GM19238 (cell line): ENCODE data around the gene SNUPN.
"Not testable (repeated sequence)": the region's sequence is repeated elsewhere in the genome, so short reads cannot be mapped to it uniquely, and the experiment has no call there.

Experiments
- DNase-seq: peaks from one replicate; pipeline ENCODE4 v3.0.0; 2011; ENCODE audit warnings: low spot score; ENCODE audit not compliant: insufficient read length

Gene SNUPN

DNA sequence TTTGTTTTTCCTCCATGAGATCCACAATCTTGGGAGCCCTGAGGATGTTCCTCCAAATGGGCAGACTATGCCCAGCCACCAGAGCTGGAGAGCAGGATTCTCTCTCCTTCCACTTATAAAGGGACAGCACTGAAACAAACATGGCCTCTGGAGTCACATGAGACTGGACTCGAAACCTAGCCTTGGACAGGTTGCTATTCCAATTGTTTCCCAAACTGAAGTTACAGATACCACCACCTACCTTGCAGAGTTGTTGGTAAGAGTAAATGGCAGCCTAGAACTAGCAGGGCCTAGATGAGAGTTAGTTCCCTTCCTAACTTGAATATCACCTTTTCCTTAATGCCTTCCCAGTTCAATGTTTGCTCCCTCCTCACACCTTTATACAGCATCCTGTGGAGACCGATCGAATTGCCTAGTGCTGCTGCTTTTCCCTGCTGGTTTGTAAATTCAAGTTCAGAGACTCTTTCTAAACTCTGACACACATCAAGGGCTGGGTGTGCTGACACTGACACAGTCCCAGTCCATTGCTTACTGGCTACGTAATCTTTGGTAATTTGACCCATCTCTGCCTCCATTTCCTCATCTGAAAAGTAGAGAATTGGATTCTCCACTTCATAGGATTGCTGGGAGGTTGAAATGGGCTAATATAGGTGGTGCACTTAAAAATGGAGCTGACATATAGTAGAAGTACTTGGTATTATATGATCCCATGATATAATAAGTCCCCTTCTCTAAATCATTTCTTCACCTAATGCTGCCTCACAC is 11.9 kb upstream of the SNUPN start:
- no peak for DNase-seq

DNA sequence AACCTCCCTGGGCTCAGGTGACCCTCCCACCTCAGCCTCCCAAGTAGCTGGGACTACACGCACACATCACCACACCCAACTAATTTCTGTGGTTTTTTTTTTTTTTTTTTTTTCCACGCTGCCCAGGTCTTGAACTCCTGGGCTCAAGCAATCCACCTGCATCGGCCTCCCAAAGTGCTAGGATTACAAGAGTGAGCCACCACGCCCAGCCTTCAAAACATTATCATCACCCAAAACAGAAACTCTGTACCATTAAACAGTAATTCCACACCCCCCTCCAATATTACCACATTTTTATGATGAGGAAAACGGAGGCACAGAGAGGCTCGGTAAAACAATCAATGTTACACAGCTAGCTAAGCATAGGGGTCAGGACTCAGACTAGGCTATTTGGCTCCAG is 10.5 kb upstream of the SNUPN start:
- DNase-seq: no peak

DNA sequence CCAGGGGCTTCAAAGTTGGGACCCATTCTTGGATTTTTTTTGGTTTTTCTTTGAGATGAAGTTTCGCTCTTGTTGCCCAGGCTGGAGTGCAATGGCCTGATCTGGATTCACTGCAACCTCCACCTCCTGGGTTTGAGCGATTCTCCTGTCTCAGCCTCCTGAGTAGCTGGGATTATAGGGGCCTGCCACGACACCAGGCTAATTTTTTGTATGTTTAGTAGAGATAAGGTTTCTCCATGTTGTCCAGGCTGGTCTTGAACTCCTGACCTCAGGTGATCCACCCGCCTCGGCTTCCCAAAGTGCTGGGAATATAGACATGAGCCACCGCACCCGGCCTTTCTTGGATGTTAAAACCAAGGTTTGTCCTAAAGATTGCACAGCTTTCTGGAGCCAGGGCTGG is 8.4 kb upstream of the SNUPN start:
- DNase-seq: not testable (repeated sequence)

DNA sequence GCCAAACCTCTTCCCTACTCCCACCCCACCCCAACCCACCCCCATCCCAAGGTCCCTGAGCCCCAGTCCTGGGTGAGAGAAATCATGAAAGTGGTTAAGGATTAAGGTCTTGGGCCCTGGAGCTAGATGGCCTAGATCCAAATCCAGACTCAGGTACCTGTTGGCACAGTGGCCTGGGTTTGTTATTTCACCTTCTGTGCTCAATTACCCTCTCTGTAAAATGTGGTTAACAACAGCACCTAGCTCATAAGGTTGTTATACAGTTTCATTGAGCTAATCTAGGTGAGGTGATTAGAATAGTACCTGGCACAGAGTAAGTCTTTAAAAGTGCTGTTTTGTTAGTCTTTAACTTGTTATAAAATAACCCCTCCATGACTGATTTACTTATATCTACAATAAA is 6.4 kb upstream of the SNUPN start:
- no peak for DNase-seq

DNA sequence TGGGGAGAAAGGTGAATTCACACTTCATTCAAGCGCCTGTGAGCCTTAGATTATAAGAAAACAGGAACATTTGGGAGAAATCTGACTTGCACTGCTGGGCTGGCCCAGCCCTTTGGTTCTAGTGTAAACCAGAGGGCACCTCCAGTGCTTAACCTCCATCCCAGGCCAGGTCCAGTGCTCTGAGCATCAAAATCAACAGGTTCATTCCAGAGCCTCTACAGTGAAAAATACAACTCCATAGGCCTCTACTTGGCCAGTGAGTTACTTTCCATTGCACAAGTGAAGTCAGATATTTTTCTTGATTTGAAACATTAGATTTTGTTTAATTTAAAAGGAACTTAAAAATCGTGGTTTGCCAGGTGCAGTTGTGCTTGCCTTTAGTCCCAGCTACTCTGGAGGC is 3.0 kb downstream of the SNUPN start:
- DNase-seq: no peak

DNA sequence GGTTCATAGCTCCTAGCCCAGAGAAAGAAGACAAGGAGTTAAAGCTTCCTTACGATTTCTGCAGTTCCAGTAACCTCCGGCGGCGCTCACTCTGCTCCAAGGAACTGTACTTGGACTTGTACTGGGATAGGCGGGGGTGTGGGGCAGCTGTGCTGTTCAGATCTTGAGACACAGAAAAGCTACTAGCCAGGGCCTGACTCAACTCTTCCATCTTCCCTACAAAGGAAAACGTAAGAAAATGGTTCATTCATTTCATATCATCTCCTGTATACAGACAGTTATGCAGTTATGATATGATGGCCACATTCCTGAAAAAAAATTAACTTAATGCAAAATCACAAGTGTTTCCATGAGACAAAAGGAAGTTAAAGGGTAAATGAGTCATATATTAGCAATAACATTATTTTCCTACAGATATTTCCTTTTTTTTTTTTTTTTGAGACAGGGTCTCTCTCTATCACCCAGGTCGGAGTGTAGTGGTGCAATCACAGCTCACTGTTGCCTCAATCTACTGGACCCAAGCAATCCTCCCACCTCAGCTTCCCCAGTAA is 4.6 kb downstream of the SNUPN start:
- DNase-seq: no peak

DNA sequence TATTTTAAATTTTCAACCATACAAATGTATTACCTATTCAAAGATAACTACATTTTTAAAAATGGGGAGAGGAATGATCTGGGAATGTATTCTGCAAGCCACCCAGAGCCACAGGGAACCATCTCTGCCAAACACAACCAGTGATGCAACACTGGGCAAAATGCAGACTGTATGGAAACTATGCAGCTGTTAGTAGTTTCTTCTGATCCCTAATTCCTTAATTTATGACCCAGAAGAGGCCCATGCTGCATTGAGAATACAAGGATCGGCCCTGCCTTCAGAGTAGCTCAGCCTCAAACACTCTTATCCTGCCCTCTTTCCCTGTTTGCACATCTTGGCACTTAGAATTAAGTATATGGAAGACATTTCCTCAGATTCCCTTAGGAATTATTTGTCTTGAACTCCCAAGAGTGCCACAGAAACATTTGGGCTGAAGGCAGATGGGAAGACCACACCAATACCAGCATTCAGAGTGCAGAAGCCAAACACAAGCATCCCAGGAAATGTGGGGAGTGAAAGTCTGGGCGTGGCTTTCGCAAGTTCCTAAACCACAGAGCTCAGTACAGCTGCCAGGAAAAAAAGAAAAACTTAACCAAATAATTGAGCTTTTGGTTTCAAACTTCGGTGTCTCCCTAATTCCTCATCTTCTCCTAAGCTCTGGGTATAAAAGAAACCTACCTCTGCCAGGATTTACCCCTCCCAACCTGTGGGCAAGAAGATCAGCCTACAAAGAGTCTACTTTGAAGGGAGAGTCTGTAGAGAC is 5.3 kb downstream of the SNUPN start:
- no peak for DNase-seq

DNA sequence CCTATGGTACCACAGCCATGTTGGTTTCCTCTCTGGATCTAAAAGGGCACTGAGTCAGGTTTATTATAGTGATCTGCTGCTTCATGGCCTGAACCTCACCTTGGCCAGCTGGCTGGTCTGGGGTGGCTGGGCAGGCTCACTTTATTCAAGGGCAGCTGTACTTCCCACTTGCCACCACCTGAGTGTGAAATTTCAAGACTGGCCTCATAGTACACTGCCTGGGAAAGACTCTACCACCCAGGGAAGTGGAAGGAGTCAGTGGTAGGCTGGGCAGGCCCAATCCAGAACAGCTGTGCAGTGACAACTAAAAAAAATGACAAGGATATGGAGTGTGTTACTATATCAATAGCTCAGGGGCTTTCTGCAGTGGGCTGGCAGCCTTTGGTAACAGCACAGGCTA is 8.8 kb downstream of the SNUPN start:
- no peak for DNase-seq

DNA sequence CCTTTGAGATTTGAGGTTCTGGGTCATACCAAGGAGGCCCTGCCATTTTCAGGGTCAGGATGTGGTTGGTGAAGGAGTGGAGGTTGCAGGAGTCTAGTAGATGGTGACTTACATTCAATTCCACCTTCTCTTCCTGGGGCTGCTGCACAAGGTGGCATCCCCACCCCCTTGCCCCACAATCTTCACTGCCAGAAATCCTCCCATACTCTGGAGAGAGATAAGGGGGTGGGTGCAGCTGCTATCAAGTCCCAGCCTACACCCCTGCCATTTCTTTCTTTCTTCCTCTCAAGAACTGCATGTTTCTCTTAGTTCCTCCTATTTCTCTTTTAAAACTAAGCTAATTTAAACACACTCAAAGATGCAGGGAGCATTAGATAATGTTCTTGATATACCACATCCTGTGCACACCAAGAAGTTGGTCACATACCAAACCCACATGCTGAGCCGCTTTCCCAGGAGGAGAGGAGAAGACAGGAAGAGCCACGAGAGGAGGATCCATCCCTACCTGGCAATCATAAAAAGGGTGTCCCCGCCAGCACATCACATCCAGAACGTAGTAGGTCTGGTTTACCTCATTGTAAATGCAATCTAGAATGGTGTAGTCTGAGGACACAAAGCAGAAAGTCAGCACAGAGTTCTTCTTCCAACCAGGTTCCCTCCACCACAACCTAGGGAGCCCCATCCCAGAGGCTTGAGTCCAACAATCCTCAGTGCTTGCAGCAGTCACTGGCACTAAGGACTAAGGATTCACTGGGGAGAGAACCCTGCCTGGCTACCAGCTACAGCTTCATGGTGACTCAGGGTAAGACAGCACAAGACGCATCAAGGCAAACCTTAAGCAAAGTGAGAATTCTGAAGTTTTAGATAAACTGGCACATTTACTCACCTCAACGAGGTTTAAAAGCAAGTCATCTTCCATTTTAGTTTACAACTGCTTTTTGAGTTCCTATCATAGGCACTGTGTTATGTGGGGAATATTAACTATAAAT is 18.5 kb downstream of the SNUPN start:
- DNase-seq: no peak

DNA sequence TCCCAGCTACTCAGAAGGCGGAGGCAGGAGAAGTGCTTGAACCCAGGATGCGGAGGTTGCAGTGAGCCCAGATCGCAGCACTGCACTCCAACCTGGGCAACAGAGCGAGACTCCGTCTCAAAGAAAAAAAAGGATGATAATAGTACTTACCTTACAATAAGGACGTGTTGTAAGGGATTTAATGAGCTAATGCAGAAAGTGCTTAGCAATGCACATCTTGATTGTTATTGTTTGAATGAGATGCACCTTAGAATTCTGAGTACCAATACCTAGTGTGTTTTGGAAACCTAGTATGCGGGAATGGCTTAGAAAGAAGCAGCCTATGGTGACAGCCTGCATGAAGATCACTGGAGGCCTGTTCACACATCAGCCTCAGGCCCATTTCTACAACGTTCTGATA is 19.5 kb downstream of the SNUPN start:
- DNase-seq: no peak

DNA sequence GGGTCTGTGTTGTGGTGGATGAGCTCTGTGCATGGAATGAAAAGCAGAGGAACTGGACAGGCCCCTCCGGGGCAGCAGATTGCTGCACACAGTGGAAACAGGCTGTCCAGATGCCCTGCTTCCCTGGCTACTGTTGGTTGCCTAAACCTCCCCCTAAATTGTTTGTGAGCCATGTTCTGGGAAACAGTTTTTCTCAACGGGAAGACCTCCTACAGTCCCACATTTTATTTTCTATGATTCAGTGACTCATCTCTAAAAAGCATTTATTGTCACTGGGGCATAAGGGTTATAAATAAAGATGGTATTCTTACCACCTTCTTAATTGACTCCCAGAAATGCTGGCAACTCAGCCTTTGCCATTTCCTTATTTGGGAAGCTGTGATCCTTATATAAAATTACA is 26.1 kb downstream of the SNUPN start:
- DNase-seq: no peak

DNA sequence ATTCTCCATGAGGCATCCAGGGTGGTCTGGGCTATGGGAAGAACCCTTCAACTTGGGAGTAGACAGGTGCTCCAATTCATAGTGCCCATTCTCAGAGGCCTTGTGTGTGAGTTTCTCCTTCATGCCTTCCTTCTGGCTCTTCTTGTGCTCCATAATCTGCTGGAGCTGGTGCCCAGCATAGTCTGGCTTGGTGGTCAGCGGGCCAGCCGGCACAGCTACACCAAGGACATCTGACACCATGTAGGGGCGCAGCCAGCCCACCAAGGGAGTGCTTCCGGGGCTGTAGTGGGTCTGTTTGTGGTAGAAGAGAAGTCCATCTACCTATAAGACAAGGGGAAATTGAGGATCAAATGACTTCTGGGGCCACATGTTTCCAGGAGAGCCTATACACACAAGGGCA is 27.2 kb downstream of the SNUPN start:
- DNase-seq: no peak

DNA sequence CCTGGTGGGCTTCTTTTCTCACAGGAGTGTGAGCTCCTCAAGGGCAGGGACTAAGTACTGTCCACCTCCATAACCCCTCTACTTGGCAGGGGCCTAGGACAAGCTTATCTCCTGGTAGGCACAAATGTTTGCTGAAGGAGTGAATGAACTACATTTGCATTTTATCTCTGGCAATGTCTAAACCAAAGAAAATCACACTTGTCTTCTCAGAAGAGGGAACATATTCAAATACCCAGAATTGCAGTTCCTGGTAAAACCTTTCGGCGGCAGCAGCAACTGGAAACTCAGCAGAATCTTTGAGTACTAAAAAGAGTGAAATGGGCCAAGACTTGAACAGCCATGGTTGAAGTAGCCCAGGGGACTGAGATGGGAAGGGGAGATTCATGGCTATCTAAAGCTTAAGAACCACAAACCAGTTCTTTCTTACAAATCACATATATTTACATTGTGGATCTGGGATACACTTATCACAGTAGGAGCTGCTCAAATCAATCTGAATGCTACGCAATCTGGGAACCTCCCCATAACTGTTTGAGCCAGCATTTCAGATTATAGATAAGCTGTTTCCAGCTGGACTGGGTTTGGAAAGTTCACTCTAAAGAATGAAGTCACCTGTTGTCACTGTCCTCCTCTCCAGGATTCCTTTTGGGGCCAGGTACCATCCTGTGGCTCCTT is 27.7 kb downstream of the SNUPN start:
- DNase-seq: no peak

DNA sequence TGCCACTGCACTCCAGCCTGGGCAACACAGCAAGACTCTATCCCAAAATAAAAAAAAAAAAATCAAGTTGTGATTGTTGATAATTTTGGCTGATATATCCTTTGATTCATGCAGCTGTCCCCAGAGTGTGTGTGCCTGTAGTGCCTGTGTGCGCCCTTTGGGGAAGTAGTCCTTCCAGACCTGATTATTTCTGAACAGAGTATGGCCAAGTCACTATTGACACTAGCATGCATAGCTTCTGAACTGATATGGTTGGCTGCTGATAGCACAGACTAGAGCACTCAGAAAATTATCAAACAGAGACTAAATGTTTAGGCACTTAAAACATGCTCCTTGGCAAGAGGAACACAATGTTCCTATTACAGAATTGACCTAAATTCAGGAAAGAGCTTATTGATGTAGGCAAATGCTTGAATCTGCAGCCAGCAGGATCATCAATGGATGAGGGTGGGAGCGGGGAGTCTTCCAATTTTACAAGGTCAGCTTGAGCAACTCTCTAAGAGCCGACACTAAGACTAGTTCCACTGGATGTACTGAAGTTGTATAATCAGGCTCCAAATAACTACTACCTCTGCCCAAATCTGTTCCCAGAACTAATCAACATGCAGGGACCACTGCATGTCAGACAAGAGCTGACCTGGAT is 28.7 kb downstream of the SNUPN start:
- no peak for DNase-seq

DNA sequence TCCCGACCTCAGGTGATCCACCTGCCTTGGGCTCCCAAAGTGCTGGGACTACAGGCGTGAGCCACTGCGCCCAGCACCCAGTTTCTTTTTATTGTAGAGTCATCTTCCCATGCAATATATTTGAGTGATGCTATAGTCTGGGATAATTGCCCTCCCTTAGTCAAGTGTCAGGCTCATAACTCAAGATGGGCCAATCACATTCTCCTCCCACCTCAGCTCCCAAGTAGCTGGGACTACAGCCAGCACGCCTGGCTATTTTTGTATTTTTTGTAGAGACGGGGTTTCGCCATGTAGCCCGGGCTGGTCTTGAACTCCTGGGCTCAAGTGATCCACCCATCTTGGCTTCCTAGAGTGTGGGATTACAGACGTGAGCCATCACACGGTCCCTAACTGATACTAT is 31.2 kb downstream of the SNUPN start:
- no peak for DNase-seq

DNA sequence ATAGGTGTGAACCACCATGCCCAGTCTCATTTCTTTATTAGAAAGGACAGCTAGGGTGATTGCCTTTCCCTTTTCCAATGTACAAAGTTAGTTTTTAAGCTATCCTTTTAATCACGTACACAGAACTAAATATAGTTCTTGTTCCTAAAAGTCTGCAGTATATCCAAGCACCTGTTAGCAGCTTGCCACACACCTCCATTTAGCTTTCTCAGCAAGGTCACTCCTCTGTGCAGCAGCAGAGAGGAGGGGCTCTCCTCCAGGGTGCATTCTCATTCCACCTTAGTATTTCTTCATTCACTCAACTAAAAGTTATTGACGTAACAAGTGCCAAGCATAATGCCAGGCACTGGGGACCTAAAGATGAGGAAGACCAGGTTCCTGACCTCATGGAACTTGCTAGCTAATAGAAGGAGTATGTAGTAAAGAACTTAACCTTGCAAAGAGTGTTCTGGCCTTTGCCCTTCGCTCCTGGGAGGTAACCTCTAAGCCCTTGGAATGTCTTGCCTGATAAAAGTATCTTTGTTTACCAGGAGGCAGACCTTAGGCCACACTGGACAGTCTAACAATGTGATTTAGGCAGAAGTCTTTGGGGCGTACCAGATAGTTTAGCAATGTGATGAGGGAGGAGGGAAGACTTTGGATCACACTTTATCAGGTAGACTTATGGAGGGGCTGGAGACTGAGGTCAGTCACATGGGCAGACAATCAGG is 33.7 kb downstream of the SNUPN start:
- DNase-seq: no peak

DNA sequence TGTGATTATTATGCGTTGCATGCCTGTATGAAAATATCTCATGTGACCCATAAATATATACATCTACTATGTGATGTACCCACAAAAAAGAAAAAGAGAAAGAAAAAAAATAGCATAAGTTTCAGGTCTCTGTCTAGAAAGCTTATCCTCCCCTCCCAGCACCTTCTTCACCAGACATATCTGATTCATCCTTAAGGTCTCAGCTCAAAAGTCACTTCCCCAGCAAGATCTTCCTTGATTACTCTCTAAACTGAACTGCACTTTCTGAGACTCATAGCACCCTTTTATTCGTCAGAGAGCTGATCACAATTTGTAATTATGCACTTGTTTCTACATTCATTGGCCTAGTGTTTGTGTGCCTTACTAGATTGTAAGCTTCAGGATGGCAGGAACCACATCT is 35.3 kb downstream of the SNUPN start:
- DNase-seq: no peak

DNA sequence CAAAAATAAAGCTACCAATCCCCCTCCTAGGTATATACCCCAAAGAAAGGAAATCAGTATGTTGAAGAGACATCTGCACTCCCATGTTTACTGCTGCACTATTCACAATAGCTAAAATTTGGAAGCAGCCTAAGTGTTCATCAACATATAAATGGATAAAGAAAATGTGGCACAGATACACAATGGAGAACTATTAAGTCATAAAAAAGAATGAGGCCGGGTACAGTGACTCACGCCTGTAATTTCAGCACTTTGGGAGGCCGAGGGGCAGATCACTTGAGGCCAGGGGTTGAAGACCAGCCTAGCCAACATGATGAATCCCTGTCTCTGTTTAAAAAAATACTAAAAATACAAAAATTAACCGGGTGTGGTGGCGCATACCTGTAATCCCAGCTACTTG is 36.5 kb downstream of the SNUPN start:
- DNase-seq: no peak

DNA sequence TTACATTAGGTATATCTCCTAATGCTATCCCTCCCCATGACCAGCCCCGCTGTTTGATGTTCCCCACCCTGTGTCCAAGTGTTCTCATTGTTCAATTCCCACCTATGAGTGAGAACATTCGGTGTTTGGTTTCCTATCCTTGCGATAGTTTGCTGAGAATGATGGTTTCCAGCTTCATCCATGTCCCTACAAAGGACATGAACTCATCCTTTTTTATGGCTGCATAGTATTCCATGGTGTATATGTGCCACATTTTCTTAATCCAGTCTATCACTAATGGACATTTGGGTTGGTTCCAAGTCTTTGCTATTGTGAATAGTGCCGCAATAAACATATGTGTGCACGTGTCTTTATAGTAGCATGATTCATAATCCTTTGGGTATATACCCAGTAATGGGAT is 39.1 kb downstream of the SNUPN start:
- not testable (repeated sequence) for DNase-seq

DNA sequence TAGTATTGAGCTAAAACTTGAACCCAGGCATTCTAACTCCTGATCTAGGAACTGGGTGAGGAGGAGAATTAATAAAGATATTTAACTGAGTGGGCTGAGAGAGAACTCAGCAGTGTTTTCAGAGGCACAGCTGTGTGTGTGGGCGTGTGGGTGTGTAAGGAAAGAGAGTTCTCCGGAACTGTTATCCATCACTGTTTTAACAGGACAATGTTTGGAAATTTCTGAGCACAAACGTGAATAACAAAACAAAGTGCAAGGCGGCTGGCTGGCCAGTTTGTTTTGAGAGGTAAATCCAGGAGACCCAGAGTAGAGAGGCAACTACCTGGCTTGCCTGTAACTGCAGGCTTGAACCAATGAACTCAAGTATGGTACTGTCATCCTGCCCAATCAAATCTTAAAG is 41.4 kb downstream of the SNUPN start:
- no peak for DNase-seq
